SK-MEL-5 (cell line): ENCODE data around the gene MRPL1. TPM values are rescaled to one million over a fixed set of nuclear protein-coding genes. Genes with fewer than 3 reads are reported as not detected.
"Not testable (repeated sequence)": the region's sequence is repeated elsewhere in the genome, so short reads cannot be mapped to it uniquely, and the experiment has no call there.

Experiments used
- DNase-seq: peaks from one replicate; pipeline ENCODE4 v3.0.0-alpha.2; 2016; ENCODE audit warnings: low read depth, low spot score
- in situ Hi-C: cut with HindIII; loops from 2 replicates; pipeline ENCODE4 v1.10.0; 2016; ENCODE audit warnings: low sequenced_read_pairs, high pct_unique_total_duplicates, low pct_unique_long_range_greater_than_20kb
- total RNA-seq: library from RNA; depleted of rRNA; stranded (reverse); fragments of >200 nt; shearing (Covaris generic); gene quantifications from 2 replicates; pipeline ENCODE4 v1.2.3, GENCODE V29; 2014

MRPL1 gene
- total RNA-seq, 1 experiment from 2014 or later = 24.0 TPM

DNA sequence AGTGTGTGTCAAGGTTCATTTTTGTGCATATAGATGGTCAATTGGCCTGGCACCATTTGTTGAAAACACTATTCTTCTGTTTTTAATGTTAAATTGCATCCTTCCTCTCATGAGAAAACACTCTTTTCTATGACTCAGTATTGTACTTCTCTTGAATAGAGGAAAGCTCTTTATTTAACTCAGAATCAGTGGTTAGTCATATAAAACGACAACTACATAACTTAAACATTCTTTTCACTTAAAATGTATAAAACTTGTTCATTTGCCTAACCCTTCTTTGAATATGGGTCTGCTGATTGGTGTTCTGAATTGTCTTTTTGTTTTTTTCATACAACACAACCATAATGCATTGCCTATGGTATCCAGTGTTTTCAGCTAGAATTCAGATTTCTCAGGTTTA lies 17.2 kb upstream of the MRPL1 start:
- DNase-seq = no peak
- in situ Hi-C loops = no loop called here

DNA sequence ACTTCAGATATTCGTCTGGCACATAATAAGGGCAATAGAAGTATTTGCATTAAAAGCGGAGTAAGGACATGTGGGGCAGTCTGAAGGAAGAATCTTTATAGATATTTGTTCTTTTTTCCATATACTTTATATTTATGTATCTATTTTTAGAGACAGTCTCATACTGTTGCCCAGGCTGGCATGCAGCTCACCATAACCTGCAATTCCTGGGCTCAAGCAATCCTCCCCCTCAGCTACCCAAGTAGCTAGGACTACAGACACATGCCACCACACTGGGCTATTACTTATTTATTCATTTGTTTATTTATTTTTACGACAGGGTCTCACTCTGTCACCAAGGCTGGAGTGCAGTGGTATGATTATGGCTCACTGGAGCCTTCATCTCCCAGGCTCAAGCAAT lies 16.7 kb upstream of the MRPL1 start:
- in situ Hi-C loops = no loop called here

DNA sequence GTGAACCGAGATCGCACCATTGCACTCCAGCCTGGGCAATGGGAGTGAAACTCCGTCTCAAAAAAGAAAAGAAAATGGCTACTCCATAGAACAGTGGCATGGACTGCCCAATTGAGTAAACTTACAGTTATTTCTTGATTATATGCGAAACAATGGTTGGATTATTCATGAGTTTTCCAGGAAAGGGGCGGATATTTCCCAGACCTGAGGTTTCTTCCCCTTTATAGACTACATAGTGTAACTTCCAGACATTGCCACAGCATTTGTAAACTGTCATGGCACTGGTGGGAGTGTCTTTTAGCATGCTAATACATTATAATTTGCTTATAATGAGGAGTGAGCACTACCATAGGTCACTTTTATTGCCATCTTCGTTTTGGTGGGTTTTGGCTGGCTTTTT lies 14.1 kb upstream of the MRPL1 start:
- in situ Hi-C loops = no loop called here
- no peak for DNase-seq

More for the DNA sequence above, 16.7 kb upstream of the MRPL1 start:
- no peak for DNase-seq

DNA sequence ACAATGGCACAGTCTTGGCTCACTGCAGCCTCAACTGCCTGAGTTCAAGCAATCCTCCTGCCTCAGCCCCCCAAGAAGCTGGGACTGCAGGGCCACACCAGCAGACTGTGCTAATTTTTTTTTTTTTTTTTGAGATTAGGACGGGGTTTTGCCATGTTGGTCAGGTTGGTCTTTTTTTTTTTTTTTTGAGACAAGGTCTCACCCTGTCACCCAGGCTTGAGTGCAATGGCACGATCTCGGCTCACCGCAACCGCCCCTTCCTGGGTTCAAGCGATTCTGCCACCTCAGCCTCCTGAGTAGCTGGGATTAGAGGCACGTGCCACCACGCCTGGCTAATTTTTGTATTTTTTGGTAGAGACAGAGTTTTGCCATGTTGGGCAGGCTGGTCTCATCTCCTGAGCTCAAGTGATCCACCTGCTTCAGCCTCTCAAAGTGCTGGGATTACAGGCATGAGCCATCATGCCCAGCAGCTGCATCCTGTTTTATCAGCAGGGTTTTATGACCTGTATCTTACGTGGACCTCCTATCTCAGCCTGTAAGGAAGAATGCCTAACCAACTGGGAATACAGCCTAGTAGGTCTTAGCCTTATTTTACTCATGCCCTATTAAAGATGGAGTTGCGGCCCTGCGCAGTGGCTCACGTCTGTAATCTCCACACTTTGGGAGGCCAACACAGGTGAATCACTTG lies 13.2 kb upstream of the MRPL1 start:
- in situ Hi-C loops = no loop called here
- DNase-seq = no peak

DNA sequence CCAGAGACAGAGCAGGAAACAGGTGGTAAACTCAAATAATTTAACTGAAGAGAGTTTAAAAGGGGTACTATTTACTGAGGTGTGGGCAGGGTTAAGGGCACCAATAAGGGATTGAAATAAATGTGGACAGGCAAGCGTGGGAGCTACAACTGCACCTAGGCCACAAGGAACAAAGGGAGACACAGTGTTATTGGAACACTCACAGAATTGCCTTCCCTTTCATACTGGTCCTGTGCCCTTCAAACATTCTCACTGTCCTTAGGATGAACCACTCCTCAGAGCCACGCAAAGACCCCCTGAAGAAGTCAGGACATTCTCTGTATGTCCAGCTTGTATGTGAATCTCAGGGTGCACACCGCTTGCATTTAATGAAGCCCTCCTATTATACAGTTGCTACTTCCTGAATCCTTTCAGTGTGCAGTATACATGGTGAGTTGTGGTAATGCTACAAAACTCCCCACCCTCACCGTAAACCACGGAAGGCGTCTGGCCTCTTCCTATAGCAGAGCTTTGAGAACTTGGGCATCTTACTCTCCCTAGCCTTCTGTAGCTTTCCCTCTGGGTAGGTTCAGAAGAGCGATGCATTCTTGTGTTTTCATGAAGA lies 9.6 kb upstream of the MRPL1 start:
- DNase-seq = no peak
- in situ Hi-C loops = no loop called here

DNA sequence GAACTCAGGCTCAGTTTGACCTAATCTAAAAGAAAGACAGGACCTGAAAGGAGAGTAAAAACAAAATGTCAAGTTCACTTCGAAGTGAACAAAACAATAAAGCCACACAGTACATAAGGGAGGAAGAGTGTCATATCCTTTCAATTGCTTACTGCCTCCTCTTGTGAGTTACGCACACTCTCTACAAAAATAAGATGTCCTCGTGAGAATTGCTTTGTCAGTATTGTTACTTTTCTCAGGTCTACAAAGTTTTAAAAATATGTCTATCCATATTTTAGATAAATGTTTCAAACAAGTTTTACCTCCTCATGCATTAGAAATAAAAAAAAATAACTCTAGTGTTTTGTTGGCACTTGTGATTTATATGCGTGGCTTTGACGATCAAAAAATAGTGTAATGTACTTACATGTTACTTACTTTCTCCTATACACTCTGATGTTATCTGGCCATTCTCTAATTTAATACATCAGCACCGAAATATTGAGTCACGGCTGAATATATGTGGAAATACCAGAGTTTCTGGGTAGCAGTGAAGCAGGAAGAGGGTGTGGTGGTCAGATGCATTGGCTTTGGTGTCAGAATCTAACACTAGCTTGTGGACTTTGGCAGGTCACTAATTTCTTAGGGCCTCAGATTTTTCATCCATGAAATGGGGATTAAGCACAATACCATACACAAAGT lies 8.1 kb upstream of the MRPL1 start:
- no peak for DNase-seq
- in situ Hi-C loops = no loop called here

DNA sequence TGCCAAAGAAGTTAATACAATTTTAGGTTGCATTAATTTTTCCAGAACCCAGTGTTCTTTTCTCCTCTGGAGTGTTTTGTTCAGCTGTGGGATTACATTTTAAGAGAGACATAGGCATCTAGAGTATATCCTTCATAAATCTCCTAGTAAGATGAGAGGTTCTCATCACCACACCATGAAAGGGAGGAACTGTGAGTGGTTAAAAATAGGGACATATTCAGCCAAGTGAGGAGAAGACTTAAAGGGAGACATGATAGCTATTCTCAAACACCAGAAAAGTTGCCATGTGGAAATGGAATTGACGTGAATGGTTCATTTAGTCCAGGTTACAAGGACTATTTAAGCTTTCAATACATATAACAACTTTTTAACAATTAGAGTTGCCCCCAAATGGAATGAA lies 6.5 kb upstream of the MRPL1 start:
- no peak for DNase-seq
- in situ Hi-C loops = no loop called here

DNA sequence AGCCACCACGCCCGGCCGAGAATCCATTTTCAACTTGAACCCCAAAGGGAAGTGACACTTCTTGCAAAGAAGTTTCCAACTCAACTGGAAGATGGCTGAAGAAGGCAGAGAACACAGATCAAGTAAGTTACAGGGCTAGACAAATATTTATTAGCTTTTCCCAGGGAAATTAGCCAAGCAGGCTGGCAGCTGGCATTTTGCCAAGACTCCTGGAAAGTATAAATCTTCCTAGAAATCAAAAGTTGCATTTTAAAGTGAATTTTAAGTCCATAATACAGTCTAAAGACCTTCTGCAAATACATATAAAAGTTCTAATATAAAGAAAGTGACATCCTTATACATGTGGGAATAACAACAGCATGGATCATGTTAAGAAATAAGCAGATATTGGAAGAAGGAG lies 3.4 kb upstream of the MRPL1 start:
- in situ Hi-C loops = no loop called here
- no peak for DNase-seq

DNA sequence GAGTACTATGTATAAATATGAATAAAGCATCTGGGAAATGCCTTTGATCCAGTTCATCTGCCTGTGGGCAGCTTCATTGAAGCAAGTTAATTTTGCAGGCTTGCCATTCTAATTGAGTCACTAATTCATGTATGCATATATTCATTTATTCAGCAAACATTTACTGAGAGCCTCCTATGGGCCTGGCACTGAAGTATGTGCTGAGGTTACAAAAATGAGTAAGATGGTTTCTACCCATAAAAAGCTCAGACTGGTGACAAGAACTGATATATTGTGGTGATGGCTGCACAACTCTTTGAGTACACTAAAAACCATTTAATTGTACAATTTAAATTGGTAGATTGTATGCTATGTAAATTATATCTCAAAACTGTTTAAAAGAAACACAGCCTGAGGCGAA lies 1.1 kb upstream of the MRPL1 start:
- DNase-seq = no peak
- in situ Hi-C loops = no loop called here

DNA sequence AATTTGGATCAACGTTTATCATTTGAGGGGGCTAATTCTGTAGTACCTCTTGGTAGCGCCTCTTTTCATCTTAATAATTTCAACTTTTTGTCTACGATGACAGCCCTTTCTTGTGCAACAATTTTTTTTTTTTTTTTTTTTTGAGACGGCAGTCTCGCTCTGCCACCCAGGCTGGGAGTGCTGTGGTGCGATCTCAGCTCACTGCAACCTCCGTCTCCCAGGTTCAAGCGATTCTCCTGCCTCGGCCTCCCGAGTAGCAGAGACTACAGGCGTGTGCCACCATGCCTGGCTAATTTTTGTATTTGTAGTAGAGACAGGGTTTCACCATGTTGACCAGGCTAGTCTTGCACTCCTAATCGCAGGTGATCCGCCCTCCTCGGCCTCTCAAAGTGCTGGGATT lies 711 bp downstream of the MRPL1 start:
- DNase-seq = peak; percentile 14
- in situ Hi-C loops = not testable (repeated sequence)

DNA sequence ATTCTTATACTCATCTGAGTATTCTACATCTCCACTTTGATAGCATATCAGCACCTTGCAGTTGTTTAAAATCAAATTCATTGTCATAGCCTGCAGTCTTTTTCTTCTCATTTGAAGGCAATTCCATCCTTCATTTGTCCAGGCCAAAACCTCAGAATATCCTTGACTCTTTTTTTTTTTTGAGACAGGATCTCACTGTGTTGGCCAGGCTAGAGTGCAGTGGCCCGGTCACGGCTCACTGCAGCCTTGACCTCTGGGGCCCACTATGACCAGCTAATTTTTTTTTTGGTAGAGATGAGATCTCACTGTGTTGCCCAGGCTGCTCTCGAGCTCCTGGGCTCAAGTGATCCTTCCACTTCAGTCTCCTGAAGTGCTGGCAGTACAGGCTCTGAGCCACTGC lies 2.6 kb downstream of the MRPL1 start:
- in situ Hi-C loops = no loop called here
- DNase-seq = no peak

DNA sequence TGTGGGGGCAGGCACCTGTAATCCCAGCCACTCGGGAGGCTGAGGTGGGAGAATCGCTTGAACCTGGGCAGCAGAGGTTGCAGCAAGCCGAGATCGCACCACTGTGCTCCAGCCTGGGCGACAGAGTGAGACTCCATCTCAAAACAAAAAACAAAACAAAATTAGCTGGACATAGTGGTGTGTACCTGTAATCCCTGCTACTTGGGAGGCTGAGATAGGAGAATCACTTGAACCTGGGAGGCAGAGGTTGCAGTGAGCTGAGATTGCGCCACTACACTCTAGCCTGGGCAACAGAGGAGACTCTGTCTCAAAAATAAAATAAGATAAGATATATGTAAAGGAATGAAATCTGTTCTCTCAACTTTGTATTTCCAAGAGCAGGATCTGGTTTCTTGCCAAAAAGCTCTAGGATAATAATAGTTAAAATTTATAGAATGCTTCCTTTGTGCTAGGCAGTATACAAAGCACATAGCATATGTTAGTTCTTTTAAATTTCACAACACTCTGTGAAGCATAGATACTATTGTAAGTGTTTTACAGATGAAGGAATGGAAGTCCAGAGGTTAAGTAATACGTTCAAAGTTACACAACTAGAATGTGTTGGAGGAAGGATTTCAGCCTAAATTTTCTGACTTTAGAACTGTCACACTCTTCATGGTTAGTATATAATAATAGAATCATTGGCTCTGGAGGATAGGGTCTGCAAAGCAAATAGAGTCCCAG lies 10.3 kb downstream of the MRPL1 start:
- DNase-seq = peak; percentile 15
- in situ Hi-C loops = no loop called here

DNA sequence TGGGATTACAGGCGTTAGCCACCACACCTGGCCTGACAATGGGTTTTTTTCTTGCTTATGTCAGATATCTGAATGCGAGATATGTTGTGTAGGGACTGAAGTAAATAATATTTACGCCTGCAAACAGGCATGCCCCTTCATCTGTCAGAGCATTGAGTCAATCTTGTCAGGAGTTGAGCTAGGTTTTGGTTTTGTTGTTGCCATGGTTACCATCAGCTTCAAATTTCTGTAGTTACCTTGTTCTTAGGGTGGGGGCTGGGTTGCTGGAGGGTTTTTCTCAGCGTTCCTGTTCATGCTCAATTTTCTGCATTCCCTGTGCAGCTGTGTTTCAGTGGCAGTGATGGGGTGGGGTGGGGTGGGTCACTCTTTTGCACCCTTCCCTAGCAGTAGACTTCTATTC lies 14.5 kb downstream of the MRPL1 start:
- DNase-seq = no peak
- in situ Hi-C loops = no loop called here

DNA sequence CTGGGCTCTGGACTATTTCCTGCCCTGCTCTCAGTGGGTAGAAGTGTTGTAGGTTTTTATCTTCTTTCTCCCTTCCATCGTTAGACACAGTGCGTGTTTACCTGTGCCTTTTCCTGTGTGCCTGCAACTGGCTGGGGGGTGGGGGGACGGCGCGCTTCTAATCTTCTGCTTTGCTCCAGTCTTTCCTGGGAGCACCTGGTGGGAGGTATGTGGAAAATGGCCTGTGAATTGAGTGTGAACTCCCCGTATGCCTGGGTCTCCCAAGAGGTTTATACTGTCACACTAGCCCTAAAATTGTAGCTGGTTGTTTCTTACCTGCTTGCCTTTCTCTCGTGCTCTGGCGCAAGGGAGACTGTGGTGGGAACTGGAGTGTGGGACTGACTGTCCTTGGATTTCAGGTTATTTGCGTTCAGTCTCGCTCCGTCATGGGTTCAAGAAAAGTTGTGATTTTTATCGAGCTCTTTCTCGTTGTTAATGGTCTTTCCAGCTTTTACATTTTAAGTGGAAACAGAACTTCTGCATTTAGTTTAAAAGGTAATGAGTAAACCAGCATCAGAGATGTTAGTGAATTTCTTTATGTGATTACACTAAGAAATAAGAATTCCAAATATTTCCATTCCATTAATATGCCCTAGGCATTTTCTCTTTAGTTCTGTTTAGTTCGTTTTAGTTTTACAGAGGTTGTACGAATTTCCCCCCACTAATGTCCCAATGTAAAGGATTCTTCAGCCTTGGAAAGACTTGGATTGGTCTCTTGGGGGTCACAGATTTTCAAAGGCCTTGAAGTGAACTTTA lies 15.3 kb downstream of the MRPL1 start:
- in situ Hi-C loops = no loop called here
- no peak for DNase-seq

DNA sequence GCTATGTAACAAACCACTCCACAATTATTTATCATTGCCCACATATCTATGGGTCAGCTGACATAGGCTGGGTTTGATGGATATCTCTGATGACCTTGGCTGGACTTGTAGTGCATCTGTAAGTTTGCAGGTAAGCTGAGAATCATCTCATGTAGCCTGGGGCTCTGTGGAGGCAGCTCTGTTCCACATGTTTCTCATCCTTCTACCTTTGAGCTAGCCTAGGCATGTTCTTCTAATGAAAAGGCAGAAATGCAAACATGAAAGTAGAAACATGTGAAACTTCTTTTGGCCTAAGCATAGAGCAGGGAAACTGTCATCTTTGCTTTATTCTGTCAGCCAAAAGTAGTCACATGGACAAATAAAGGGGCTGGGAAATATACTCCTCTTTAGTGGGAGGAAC lies 18.2 kb downstream of the MRPL1 start:
- in situ Hi-C loops = no loop called here
- DNase-seq = no peak

DNA sequence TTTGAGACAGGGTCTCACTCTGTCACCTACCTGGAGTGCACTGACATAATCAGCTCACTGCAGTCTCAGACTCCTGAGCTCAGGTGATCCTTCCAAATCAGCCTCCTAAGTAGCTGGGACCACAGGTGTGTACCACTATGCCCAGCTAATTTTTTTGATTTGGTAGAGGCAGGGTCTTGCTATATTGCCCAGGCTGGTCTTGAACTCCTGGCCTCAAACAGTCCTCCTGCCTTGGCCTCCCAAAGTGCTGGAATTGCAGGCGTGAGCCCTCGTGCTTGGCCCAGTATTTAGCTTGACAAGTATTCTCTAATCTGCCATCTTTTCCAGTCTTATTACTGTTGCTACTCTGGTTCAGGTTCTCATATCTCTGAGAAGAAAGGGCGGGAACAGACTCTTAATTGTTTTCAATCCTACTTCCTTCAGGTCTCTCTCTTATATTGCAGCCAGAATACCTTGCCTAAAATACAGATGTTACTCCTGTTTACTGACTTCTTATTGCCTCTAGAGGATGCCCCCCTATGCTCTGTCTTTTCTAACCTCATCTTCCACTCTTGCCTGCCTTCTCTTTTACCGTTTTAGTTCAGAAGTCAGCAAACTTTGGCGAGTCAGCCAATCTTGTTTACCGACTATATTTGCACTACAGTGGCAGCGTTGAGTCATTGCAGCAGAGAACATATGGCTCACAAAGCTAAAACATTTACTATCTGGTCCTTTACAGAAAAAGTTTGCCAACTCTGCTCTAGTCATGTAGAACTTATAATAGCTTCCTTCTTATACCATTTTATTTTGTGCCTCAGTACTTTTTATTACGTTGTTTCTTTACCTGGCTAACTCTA lies 19.0 kb downstream of the MRPL1 start:
- no peak for DNase-seq
- in situ Hi-C loops = no loop called here

DNA sequence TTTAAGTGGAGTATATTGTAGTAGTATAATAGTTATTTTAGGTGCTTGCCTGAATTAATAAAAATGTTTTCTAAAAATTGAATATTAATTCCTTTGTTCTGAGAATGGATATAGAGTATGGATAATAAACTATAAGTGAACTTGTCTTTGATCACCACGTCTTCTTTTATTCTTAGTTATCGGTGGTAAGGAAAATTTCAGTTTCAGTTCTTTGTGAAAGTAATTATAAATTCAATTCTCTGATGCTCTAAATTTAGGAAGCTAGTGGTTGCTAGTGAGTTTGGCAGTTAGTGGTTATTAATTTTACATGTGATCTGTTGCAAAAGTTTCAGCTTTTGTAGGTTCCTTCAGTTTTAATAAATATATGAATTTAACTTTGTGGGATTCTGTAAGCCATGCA lies 30.8 kb downstream of the MRPL1 start:
- in situ Hi-C loops = no loop called here
- no peak for DNase-seq
